Pons (tissue), 1 donor: ENCODE data around the gene OR5A1.

ENCODE experiments used
- DNase-seq: peaks from one replicate; pipeline ENCODE4 v3.0.0-alpha.2; 2016; ENCODE audit warnings: low spot score

Gene OR5A1

DNA sequence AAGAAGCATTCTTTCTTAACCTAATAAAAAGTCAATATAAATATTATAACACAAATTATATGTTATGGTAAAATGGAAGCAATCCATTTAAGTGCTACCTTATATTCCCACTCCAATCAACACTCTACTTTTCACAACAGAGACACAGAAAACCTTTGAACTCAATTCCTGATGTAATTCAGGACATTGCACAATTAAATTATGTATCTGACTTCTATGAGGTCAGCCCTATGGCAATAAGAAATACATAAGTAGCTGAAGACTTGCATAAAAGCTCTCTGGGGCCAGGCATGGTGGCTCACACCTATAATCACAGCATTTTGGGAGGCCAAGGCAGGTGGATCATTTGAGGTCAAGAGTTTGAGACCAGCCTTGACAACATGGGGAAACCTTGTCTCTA lies 43.6 kb downstream of the OR5A1 start:
- no peak for DNase-seq

DNA sequence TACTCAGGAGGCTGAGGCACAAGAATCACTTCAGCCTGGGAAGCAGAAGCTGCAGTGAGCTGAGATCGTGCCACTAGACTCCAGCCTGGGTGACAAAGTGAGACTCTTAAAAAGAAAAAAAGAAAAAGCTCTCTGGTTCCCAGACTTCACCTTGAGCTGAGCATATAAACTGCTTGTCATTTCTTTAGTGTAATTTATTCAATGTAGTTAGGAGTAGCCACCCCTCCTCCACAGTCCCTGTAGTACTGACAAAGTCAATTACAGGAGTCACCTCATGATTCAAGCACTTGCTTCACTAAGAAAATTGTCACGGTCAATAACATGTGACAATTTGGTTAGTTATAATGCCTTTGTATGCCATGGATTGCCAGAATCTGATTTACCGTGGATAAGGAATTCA lies 44.1 kb downstream of the OR5A1 start:
- no peak for DNase-seq
